NCI-H128 (cell line): ENCODE data around the gene QKI.
"Not testable (repeated sequence)": the region's sequence is repeated elsewhere in the genome, so short reads cannot be mapped to it uniquely, and the experiment has no call there.

ENCODE experiments used
- DNase-seq: peaks from one replicate; lab custom pipeline; 2025; ENCODE audit not compliant: unreplicated experiment; lab: John Stamatoyannopoulos, UW

QKI gene

DNA sequence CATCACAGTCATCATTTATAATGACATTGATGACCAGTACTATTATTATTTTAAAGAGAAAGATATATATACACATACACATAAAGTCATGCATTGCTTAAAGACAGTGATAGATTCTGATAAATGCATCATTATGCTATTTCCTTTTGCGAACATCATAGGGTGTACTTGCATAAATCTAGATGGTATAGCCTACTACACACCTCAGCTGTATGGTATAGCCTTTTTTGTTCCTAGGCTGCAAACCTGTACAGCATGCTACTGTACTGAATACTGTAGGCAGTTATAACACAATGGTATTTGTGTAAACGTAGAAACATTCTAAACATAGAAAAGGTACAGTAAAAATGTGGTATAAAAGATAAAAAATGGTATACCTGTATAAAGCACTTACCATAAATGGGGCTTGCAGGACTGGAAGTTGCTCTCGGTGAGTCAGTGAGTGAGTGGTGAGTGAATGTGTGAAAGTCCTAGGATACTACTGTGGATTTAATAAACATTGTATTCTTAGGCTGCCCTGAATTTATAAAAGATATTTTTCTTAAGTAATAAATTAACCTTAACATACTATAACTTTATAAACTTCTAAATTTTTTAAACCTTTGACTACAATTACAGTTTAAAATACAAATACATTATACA is 23.9 kb downstream of the QKI start:
- DNase-seq, result no peak

DNA sequence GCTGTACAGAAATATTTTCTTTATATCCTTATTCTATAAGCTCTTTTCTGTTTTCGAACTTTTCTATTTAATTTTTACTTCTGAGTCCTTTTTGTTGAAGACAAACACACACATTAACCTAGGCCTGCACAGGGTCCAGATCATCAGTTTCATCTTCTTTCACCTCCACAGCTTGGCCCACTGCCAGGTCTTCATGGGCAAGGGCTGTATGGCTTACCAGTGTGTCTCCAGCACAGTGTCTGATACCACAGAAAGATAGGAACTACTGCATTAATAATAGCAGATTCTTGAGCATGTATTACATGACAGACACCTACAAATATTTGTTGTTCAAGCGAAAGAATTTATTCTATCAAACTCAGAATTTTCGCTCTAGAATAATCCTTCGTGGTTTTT is 24.4 kb downstream of the QKI start:
- no peak for DNase-seq

DNA sequence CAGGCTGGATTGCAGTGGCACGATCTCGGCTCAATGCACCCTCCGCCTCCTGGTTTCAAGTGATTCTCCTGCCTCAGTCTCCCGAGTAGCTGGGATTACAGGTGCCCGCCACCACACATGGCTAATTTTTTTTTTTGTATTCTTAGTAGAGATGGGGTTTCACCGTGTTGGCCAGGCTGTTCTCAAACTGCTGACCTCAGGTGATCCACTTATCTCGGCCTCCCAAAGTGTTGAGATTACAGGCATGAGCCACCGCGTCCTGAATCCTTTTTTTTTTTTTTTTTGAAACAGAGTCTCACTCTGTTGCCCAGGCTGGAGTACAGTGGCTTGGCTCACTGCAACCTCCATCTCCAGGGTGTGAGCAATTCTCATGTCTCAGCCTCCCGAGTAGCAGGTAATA is 24.9 kb downstream of the QKI start:
- not testable (repeated sequence) for DNase-seq

DNA sequence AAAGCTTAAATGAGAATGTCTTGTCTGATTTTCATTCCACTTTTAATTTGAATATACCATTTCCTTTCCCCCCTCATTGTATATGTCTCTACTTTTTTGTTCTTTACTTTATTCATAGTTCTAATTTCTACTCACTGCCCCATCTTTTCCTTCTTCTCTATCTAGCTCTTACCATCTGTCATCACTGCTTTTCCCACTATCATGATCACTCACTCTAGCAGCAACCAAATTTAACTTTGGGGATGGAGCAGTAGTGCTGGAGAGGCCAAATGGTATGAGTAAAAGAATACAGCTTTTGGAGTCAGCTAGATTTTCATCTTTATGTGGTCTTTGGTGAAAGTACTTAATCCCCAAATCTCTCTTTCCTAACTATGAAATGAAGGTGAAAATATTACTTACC is 25.5 kb downstream of the QKI start:
- DNase-seq, result no peak

DNA sequence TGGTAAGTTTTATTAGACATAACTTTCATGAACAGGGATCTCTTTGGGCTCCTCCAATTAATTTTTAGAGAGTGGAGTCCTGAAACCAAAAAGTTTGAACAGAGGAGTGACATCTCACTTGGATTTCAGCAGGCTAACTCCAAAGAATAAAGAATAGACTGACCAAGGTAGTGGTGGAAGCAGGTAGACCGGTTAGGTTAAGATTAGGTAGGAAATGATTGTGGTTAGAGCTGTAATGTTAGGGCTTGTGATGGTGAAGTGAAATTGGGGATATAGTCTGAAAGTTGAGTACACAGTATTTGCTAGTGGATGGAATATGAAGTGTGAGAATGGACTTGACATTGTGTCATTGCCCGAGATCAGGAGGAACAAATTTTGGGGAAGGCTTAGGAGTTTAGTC is 27.8 kb downstream of the QKI start:
- no peak for DNase-seq

DNA sequence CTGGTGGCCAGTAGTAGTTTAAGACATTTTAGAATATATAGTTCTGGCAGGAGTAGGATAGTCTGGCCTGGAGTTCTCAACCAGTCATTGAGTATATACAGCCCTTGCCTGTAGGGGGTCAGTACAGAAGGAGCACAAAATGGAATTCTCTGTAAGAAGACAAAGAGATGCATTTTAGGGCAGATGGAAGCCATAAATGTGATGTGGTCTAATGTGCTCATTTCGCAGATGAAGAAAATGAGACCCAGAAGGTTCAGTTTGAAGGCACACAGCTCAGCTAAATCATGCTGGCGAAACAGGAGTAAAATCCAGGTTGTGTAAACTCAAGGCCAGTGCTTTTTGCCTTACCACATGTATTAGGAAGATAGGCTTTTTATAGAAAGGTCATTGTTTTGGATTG is 29.6 kb downstream of the QKI start:
- no peak for DNase-seq

DNA sequence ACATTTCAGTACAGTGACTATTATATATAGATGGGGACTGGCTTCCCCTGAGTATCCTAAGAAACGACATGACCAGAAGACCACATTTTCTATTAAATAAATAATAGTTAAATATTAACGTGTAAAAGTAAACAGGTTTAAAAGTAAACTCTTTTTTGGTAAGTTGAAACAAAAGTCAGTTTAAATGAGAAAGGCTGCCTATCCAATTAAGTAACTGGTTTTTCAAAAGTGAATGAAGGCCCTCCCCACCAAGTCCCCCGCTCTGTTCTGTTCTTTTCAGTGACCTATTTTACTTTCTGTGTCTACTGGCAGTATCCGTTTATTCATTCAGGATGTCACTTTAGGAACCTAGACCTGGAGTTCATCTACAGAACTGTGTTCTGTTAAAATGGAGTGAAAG is 32.0 kb downstream of the QKI start:
- DNase-seq, result no peak

DNA sequence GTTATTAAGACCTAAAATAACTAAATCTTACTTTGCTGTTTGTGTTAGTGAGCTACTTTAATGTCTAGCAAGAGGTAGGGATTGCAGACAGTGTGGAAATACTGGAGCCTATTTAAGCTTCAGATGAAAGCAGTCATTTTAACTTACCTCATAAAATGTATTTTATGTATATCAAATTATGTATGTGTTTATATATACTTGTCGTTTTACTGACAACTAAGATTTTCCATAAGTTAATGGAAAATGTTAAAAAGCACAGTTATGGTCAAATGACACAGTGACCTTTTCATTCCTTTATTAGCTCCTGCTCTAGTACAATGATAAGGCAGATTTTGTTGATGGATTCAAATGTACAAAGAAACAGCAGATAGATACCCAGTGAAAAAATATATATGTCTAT is 34.6 kb downstream of the QKI start:
- DNase-seq, result no peak

DNA sequence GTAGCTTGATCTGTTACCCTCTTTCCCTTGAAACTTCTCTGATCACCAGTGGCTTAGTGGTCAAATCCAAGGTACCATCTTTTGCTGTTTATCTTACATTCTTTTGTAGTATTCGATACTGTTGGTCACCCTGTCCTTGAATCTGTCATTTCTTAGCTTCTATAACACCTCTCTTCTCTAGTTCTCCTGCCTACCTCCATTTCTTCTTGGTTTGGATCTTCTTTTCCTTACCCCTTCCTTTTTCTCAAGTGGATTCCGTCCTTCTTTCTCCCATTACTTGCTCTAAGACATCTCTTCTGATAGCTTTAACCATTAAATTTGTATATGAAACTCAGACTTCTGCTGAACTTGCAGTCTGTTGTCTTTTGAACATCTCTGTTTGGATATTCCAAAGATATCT is 39.9 kb downstream of the QKI start:
- no peak for DNase-seq

DNA sequence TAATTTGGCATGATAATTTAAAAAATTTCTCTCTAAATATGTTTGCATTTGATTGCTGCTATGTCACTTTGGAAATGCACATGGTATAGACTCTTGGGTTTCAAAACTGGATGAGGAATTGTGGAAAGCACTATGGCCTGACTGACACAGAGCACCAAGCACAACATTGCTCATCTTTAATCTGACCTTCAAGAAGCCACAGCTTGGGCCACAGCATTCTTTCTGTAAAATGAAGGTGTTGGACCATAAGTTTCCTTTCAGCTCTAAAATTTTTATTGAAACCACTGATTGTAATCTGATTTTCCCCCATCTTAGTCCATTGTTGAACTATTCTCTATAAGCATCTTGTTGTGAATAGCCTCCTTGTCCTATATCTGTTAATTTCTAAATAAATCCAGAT is 41.0 kb downstream of the QKI start:
- no peak for DNase-seq

DNA sequence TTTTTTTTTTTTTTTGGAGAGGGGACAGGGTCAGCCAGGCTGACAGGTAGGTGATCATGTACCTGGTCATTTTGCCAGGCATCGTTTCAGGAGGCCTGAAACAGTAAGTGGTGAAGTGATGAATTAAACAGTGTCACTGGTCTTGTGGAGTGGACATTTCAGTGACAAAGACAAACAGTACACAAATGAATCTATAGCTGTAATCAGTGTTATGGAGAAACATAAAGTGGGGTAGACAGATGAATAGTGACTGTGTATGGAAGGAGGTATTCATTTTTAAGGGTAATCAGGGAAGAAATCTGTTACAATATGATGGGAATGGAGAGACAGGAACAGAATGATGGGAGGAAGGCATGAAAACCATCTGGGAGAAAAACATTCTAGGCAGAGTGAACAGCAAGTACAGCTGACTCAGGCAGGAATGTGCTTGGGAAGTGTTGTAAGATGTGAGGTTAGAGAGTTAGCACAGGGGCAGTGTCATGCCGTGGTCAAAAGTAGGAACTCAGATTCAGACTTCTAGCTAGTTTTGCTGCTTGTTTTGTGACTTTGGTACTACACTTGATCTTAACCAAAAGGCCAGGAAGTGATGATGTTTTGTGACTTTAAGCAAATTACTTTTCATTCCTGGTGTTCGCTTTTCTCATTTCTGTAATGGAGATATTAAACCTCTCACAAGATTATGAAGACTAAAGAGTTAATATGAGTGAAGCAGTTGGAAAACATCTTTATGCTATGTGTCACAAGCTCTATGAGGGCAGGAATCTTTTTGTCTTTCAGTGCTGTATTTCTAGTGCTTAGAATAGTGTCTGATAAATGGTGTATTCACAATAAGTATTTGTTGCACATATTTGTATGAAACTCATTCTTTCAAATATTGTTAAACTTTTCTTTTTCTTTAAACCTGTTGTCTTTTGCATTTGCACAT is 43.4 kb downstream of the QKI start:
- DNase-seq, result no peak

DNA sequence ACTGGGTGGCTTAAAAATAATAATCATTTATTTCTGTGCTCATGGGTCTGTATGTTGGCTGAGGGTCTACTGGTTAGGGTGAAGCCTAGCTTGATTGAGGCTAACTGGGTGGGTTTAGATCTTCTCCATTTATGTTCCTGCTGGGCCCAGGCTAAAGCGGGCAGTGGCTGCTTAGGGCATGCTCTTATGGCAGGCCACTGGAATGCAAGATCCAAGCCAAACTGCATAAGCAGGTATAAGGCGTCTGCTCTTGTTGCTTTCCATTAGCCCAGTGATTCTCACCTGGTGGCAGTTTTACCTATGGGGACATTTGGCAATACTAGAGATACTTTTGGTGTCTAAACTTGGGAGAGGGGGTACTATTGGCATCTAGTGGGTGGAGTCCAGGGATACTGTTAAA is 44.5 kb downstream of the QKI start:
- no peak for DNase-seq

DNA sequence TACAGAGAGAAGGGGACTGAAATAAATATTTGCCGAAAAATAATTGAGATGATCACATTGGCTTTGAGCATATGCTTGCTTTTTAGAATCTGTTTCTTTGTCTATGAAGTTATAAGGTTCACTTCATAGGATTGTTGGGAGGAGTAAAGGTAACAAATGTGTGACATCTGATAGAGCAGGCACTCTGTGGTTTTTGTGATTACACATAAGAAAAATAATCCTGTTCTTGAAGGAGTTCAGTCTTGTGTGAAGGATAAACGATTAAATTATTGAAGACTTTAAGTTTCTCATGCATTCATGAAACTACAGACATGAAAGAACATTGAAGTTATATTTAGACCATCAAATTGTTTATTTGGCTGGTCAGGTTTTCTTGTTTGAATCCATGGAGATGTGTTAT is 45.0 kb downstream of the QKI start:
- no peak for DNase-seq

DNA sequence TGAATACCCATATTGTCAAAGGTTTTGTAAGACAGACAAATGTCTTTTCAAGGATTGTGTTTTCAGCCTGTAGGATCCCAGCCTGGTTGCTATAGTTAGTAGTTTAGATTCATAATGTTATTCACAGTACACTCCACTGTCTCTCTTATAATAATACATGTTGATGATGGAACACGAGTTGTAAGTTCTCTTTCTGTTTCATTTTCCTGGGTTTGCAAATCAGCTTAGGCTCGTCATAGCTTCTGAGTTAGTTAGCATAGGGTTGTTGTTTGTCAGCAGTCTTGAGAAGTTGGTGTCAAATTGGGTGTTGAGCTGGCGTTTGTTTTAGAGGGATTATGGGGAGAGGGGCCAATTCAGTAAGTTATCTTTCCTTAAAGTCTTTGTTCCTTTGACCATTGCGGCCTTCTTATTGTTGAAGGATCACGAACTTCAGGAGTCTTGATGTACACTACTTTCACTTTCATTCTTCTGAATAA is 45.8 kb downstream of the QKI start:
- no peak for DNase-seq

DNA sequence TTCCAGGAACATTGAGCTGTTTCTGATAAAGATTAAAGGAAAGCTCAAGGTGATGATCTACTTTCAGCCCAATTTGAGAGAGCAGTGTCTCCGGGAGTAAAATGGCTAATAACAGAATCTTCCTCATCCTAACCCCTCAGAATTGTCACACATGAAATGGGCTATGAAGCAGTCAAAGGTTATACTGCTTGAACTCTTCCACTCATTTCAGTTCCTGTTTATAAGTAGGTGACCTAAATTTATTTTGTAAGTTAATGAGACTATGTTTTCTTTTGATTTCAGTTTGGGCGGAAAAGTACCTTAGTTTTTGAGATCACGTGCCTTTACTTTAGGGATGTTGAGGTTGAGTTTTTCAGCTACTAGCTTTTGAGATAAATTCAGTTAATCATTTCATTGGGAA is 47.2 kb downstream of the QKI start:
- DNase-seq, result no peak

DNA sequence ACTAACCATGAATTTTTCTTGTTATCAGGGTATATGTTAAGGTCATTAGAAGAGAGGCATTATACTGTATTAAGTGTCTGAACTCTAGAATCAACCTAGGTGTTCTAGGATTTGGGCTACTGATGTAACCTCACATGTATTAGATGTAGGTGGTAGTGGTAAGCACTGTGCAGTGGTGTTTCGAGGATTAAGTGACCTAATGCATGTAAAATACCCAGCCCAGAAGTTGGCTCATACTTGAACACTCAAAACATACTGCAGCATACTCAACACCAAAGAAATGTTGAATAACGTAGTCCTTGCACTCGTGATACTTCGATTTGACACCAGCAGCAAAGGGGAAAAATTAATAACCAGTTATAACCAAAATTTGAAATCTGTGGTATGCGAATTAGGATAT is 48.7 kb downstream of the QKI start:
- no peak for DNase-seq

DNA sequence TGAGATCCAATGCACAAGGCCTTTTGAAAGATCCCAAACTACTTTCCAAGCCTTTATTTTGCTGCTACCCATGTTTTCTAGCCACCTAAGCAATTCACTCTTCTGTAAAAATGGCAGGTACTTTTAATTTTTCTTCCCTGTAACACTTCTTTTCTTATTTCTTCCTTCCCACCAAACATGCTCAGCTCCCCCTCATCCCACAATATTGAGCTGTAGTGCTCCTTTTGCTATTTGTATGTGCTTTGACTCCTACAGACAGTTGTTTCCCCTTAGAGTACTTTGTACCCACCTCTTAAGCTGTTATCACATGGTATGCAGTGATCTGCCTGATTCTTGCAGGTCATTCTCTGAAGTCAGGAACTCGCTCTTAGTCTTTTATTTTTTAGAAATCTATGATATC is 49.3 kb downstream of the QKI start:
- DNase-seq, result no peak

DNA sequence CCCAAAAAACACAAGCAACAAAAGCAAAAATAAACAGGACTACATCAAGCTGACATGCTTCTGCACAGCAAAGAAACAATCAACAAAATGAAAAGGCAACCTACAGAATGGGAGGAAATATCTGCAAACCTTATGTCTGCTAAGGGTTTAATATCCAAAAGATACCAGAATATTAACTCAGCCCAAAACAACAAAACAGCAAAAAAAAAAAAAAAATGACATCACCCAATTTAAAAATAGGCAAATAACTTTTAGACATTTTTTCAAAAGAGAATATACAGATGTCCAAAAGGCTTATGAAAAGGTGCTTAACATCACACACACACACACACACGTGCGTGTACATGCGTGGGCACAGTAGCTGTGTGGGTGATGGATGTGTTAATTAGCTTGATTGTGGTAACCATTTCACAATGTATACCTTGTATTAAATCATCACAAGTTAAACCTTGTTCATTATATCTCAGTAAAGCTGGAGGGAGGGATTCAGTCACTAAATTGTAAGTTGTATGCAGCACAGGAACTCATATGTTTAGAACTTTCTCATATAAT is 52.4 kb downstream of the QKI start:
- no peak for DNase-seq

DNA sequence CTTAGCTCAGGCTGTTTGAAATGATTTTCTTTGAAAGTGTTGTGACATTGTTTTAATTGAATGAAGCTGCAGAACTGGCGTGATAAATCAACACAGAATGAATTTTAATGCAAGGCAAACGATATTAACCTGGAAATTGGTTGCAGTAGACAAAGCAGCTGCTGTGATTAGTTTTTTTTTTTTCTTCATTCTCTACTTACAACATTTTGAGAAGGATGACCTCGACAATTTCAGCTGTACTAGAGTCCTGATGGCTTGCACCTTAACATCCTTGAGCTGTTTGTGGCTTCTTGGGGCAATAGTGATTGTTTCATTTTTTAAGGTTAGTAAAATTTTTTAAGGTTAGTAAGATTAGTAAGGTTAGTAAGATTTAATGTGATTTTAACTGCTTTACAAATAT is 54.2 kb downstream of the QKI start:
- DNase-seq, result no peak

DNA sequence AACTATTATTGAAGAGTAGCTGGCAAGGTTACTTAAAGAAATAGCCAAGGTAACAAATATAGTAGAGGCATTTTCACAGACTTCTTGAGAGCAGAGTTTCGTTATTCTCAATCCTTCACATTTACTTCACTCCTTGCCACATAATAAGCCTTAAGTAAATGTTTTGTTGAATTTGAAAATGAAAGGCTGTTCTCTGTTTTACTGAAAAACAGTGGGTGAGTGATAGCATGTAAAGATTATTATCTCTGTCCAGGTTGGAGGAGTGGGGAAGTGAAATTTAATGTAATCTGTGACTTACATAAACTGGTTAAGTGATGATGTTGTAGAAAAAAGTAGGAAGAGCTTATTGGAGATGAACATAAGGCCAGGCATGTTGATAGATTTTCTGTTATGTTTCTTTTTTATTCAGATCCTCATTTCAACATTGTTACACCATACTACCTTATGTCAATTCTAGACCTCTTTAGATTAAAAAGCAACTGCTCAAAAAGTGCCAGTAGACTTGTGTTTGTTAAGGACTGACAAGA is 55.0 kb downstream of the QKI start:
- no peak for DNase-seq

DNA sequence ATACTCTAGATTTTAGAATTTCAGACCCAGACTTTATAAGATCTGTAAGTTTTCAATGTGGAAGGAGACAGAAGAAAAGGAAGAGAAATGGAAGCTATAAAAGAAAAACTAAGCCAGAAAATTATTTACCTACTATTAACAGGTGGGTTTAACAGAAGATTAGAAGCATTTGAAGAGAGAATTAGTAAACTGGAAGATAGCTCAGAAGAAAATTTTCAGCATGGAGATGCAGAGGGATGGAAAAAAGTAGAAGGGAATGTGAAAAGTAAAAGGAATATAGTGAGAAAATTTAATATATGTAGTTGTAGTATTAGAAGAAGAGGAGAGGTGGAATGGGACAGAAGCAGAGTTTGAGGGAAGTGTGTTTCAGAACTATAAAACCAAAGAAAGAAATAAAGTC is 56.1 kb downstream of the QKI start:
- DNase-seq, result no peak

DNA sequence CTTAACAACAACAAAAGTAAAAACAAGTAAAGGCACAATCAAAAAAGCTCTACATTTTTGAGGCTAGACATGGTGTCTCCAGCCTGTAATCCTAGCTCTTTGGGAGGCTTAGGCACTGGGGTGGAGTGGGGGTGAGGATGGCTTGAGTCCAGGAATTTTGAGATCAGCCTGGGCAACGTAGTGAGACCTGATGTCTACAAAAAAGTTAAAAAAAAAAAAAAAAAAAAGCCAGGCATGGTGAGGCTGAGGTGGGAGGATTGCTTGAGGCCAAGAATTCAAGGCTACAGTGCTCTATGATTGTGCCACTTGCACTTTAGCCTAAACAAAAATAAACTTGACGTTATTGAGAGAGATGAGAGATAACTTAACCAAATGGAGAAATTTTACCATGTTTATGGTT is 60.1 kb downstream of the QKI start:
- DNase-seq, result no peak
